DMS 273 (cell line): ENCODE results near the gene EFCAB9.
A peak's percentile ranks its signal among the peaks of the same experiment; 100 is the strongest.

ENCODE experiments used
- DNase-seq: peaks from one replicate; lab custom pipeline; 2025; ENCODE audit not compliant: unreplicated experiment; lab: John Stamatoyannopoulos, UW

EFCAB9 gene

DNA sequence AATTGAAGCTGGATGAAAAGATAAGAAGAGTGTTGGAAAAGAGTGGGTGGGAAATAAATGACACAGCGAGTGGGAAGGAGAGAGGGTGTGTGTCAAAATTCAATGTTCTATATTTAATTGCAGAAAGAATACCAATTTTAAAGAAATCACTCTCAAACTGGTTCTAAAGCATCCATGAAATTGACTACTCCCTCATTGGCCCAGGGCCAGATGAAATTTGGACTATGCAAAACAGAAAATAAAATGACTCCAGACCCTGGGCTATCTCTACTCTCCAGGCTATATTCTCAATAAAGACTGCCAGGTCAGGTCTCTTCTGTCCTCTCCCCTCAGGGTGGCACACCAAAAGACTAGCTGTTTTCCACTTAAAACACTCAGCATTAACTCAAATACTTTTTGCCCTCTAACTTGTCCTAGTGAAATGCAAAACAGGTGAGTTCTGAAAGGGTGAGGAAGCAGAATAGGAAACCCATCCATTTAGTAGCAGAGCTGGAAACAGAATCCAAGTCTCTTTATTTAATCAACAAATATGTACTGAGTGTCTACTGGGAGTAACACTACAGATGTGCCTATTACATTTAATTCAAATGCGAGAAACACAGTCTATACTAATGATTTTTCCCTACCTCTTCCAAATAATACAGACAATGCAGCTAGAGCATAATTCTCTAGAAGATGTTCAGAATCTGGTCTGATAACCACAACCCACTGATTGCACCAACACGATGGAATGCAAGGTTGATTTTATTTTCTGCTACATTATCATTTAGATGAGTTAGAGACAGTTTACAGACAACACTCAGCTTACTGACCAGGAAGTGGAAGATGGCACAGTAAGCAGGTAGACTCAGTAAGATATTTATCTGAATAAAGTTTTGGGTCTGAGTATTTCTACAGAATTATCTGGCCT, 42.1 kb downstream of the EFCAB9 start:
- peak; percentile 32 for DNase-seq

DNA sequence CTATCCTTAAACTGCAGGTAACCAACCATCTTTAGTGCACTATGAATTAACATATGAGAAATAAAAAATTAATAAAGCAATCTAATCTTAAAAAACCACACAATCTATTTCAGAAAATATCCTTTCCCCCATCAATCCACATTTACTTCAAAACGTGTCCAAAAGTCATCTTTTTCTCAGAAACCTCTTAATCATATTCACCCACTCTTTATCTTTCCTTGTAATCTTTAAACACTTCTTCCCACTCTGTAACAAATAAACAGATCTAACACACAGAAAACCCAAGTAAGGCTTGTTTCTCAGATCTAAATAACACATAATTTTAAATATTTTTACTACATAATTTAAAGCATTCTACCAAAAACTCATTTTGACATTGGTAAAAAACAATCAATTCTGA, 44.4 kb downstream of the EFCAB9 start:
- no peak for DNase-seq

- no peak for DNase-seq
These were observed 49.3 kb downstream of the EFCAB9 start for GRCh38 chr5:172243302-172243701.

- DNase-seq: peak; percentile 89
These were observed 51.1 kb downstream of the EFCAB9 start for GRCh38 chr5:172245046-172245445.

GRCh38 chr5:172245703-172246125, 51.7 kb downstream of the EFCAB9 start:
- DNase-seq: peak; percentile 48

- no peak for DNase-seq
These were observed 54.7 kb downstream of the EFCAB9 start for GRCh38 chr5:172248637-172249036.

GRCh38 chr5:172251419-172251818, 57.4 kb downstream of the EFCAB9 start:
- DNase-seq: no peak

DNA sequence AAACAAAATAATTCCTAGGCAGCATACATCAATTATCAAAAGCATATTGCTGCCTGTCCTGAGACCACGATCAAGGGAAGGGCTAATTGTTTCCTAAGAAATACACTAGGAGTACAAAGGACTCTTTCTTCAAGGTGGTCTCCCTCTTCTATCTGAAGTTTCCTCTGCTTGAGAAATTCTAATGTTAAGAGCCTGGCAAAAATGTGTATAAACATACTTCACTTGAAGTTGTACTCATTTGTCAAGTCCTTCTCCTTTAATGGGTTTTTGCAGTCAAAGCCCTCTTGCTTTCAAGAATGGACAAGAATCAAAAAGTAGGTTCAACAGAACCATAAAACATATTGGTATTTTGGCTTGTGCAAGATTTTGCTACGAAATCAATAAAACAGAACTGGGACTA, 58.5 kb downstream of the EFCAB9 start:
- DNase-seq: no peak
